HEK293T (cell line): ENCODE data around the gene MT1B.
A peak's percentile ranks its signal among the peaks of the same experiment; 100 is the strongest.

Source experiments
- CTCF ChIA-PET: fragments of 350-600 bp; formaldehyde crosslinking; extraction: SDS; loops from one replicate; lab custom pipeline; 2021; ENCODE audit warnings: antibody characterized with exemption, inconsistent platforms; lab: Yijun Ruan, JAX
- POLR2A ChIA-PET: fragments of 350-600 bp; formaldehyde crosslinking; extraction: SDS; loops from one replicate; lab custom pipeline; 2020; ENCODE audit warnings: antibody characterized with exemption, inconsistent platforms; lab: Yijun Ruan, JAX
- DNase-seq: peaks from one replicate; pipeline ENCODE4 v3.0.0; 2012; ENCODE audit warnings: mixed read lengths; ENCODE audit errors: extremely low spot score
- ARNT ChIP-seq: fragments of 450-650 bp; IDR thresholded peaks from 2 replicates; pipeline ENCODE4 v1.6.1; 2017; ENCODE audit warnings: mild to moderate bottlenecking
- BHLHE40 ChIP-seq: fragments of 450-650 bp; IDR thresholded peaks from 2 replicates; pipeline ENCODE4 v1.6.1; 2016; ENCODE audit warnings: mild to moderate bottlenecking, moderate library complexity, borderline replicate concordance
- CTBP1 ChIP-seq: fragments of 450-650 bp; IDR thresholded peaks from 2 replicates; pipeline ENCODE4 v1.6.1; 2016; ENCODE audit warnings: borderline replicate concordance
- ELF4 ChIP-seq: fragments of 450-650 bp; IDR thresholded peaks from 2 replicates; pipeline ENCODE4 v1.6.1; 2017; ENCODE audit warnings: antibody characterized with exemption
- FOXA1 ChIP-seq: fragments of 450-650 bp; IDR thresholded peaks from 2 replicates; pipeline ENCODE4 v1.6.1; 2016; ENCODE audit warnings: mild to moderate bottlenecking
- FOXK2 ChIP-seq: fragments of 450-650 bp; IDR thresholded peaks from 2 replicates; pipeline ENCODE4 v1.6.1; 2016; ENCODE audit warnings: mild to moderate bottlenecking
- FOXM1 ChIP-seq: fragments of 450-650 bp; IDR thresholded peaks from 2 replicates; pipeline ENCODE4 v1.6.1; 2017; ENCODE audit warnings: mild to moderate bottlenecking, borderline replicate concordance
- HDGF ChIP-seq: fragments of 450-650 bp; IDR thresholded peaks from 2 replicates; pipeline ENCODE4 v1.6.1; 2017; ENCODE audit warnings: antibody characterized with exemption, borderline replicate concordance
- L3MBTL2 ChIP-seq: fragments of 450-650 bp; conservative IDR thresholded peaks from 2 replicates; pipeline ENCODE4 v1.6.1; 2016; ENCODE audit warnings: mild to moderate bottlenecking
- LEF1 ChIP-seq: fragments of 450-650 bp; IDR thresholded peaks from 2 replicates; pipeline ENCODE4 v1.6.1; 2017; ENCODE audit warnings: mild to moderate bottlenecking, borderline replicate concordance
- NFRKB ChIP-seq: fragments of 450-650 bp; IDR thresholded peaks from 2 replicates; pipeline ENCODE4 v1.6.1; 2016; ENCODE audit warnings: mild to moderate bottlenecking, moderate library complexity
- SP1 ChIP-seq: fragments of 450-650 bp; IDR thresholded peaks from 2 replicates; pipeline ENCODE4 v1.6.1; 2017
- SUZ12 ChIP-seq: fragments of 450-650 bp; IDR thresholded peaks from 2 replicates; pipeline ENCODE4 v1.6.1; 2016; ENCODE audit warnings: mild to moderate bottlenecking
- TARDBP ChIP-seq: fragments of 450-650 bp; IDR thresholded peaks from 2 replicates; pipeline ENCODE4 v1.6.1; 2016
- ZNF384 ChIP-seq: fragments of 450-650 bp; IDR thresholded peaks from 2 replicates; pipeline ENCODE4 v1.6.1; 2016
- TF ChIP-seq, protein P1 (sequence below): fragments of 450-650 bp; IDR thresholded peaks from 2 replicates; pipeline ENCODE4 v1.6.1; 2016

The MT1B gene

DNA sequence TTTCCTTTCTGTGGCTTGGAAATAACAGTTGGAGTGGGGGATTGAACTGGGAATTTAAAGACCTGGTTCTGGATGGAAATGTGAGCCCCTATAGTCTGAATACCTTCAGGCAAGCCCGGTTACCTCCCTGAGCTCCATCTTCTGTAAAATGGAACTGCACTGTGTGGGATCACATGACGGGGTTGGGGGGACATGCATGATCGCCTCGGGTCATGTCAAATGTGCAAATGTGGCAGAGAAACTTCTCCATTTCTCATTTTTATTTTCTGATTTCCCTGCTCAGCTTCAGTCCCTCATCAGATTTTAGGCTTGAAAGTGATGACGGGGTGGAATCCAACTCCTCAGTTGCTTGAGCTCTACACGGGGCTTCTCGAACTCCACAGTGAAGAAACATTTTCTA, 1.5 kb downstream of the MT1B start:
- DNase-seq = no peak
- POLR2A ChIA-PET = interaction anchor here (0.6 to 1.1 kb wide), 2 partner anchors 15 to 29 kb away, joined by 3 read pairs; partner anchors contain the start of genes MT1G and MT1X
- CTCF ChIA-PET = no interaction called here
- no peak for TF ChIP-seq NFRKB
- no peak for TF ChIP-seq BHLHE40
- TF ChIP-seq ELF4 = no peak
- TF ChIP-seq, protein P1, sequence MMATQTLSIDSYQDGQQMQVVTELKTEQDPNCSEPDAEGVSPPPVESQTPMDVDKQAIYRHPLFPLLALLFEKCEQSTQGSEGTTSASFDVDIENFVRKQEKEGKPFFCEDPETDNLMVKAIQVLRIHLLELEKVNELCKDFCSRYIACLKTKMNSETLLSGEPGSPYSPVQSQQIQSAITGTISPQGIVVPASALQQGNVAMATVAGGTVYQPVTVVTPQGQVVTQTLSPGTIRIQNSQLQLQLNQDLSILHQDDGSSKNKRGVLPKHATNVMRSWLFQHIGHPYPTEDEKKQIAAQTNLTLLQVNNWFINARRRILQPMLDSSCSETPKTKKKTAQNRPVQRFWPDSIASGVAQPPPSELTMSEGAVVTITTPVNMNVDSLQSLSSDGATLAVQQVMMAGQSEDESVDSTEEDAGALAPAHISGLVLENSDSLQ = no peak
- no peak for TF ChIP-seq FOXK2
- TF ChIP-seq L3MBTL2 = no peak
- no peak for TF ChIP-seq SUZ12
- no peak for TF ChIP-seq FOXM1
- TF ChIP-seq HDGF = no peak
- TF ChIP-seq ARNT = no peak
- no peak for TF ChIP-seq ZNF384
- TF ChIP-seq CTBP1 = no peak
- no peak for TF ChIP-seq LEF1
- no peak for TF ChIP-seq SP1

DNA sequence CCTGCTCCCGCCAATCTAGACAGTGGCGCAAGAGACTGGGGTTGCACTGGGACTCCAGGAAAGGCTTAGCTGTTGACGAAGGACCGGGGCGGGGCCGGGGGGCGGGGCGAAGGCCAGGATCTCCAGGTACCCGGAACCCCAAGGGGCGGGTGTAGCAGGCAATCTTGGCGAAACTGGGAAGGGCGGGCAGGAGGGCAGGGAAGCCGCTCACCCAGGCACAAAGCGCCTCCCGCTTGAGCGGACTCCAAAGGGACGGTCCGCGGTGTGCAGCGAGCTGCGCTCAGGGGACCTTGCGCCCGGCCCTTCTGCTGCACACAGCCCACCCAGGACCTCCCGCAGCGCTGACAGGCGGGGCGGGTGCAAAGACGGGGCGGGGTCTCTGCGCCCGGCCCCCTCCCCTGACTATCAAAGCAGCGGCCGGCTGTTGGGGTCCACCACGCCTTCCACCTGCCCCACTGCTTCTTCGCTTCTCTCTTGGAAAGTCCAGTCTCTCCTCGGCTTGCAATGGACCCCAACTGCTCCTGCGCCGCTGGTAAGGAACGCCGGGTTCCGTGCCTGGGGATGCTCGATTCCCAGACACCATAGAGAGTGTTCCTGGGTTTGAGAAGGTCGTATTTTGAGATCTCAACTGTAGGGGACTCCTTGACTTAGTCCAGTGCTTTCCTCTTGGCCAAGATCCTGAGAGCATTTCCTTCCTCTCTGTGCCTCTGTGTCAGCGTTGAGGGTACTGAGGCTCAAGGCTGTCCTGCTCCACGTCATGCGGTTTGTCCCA, 6.1 kb downstream of the MT1B start, which contains the start of gene MT1F:
Gene MT1F, plus strand, starts transcription at position 405 of the 772 bp plus-strand sequence. Its CDS starts 100 bp downstream, at position 505.
- ChIA-PET CTCF (no interaction called here), POLR2A (interaction anchor here (1.3 kb wide), 1 partner anchor 50 kb away, joined by 3 read pairs; the partner anchor contains the start of gene MT2A)
- TF ChIP-seq TARDBP (no peak), NFRKB (no peak), LEF1 (no peak), BHLHE40 (no peak), ELF4 (no peak), CTBP1 (no peak), L3MBTL2 (no peak), FOXA1 (no peak), SUZ12 (no peak), FOXK2 (no peak), FOXM1 (no peak), HDGF (no peak), ZNF384 (no peak), ARNT (no peak), SP1 (no peak)
- TF ChIP-seq, protein P1 = no peak
- peak; percentile 57 for DNase-seq

DNA sequence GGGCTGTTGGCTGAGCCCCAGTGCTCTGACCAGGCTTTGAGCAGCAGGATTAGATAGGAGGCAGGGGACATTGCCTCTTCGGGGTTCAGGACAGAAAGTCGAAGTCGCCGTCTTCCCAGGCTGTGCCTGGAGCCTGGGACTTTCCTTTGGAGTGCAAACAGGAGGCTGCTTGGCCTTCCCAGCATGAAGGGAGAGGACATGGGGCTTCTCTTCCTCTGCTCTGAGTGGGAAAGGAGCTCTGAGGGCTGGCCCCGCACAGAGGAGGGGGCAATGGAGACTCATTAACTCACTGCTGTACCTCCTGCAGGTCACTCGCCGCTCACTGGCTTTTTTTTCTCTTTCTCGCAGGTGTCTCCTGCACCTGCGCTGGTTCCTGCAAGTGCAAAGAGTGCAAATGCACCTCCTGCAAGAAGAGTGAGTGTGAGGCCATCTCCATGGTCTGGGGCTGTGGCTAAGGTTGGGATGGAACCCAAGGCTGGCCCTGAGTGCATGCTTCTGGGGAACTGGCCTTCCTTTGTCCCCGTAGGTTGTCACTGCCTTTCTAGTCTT, 6.7 kb downstream of the MT1B start:
- TF ChIP-seq TARDBP (no peak), LEF1 (no peak), SP1 (no peak), ARNT (no peak), ZNF384 (no peak), BHLHE40 (no peak), SUZ12 (no peak), FOXK2 (no peak), ELF4 (no peak), L3MBTL2 (no peak), NFRKB (no peak), FOXM1 (no peak), FOXA1 (no peak), HDGF (no peak), CTBP1 (no peak)
- TF ChIP-seq, protein P1 = no peak
- CTCF ChIA-PET = no interaction called here
- POLR2A ChIA-PET = interaction anchor here (1.3 kb wide), 1 partner anchor 50 kb away, joined by 3 read pairs; the partner anchor contains the start of gene MT2A
- no peak for DNase-seq

DNA sequence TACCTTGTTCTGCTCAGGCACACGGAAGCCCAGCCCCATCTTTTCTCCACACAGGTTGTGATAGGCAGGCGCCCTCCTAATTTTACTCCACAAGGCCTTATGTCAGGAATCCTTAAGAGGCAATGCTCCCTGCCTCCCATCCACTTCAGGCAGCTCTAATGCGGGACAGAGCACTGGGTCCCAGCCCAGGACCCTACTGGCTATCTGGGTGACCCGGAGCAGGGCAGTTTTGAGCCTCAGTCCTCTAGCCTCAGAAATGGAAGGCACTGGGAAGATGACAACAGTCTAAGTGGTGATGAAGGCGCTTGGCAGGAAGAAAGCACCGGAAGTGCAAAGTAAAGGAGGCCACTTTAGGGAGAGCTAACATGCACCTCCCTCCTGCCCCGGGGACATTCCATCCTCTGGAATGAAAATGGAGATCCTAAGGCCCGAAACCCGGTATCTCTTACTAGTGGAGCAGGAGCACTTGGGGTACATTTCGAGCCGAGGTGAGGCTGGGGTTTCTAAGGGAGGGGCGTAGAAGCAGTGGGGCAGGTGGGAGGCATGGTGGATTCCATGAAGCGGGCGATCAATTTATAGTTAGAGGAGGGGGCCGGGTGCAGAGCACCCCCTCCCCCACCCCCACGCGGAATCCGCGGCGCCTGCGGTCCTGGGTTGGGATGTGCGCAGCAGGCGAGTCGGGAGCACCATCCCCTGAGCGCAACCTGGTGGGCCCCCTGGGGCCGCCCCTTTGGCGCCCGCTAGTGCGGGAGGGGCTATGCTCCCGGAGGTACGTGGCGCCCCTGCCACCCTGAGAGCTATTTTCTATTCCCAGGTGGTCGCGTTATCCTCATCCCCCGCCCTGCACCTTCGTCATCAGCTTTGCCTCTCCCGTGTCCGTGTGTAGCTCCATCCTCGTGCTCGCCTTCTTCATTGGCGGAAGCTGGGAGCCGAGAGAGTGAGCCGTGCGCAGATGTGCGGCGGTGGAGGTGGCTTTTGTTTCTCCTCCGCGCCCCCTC, 11.0 kb downstream of the MT1B start:
- CTCF ChIA-PET = no interaction called here
- TF ChIP-seq SUZ12 = no peak
- TF ChIP-seq ARNT = no peak
- TF ChIP-seq, protein P1 = no peak
- TF ChIP-seq L3MBTL2 = no peak
- TF ChIP-seq CTBP1 = no peak
- no peak for TF ChIP-seq FOXA1
- no peak for TF ChIP-seq HDGF
- TF ChIP-seq BHLHE40 = no peak
- TF ChIP-seq ELF4 = no peak
- no peak for TF ChIP-seq FOXM1
- TF ChIP-seq NFRKB = no peak
- TF ChIP-seq SP1 = no peak
- no peak for TF ChIP-seq ZNF384
- no peak for TF ChIP-seq TARDBP
- TF ChIP-seq FOXK2 = no peak
- TF ChIP-seq LEF1 = no peak
- DNase-seq = no peak
- POLR2A ChIA-PET = no interaction called here
